Glutamatergic neuron (in vitro differentiated cells): Measurements from ENCODE around the gene NTM. TPM values are rescaled to one million over a fixed set of nuclear protein-coding genes. Genes with fewer than 3 reads are reported as not detected.
"Not testable (repeated sequence)": the region's sequence is repeated elsewhere in the genome, so short reads cannot be mapped to it uniquely, and the experiment has no call there.

ENCODE experiments used
- DNase-seq: peaks from one replicate; pipeline ENCODE4 v3.0.0; 2022
- H3K27ac Mint-ChIP-seq: one replicate; pipeline ENCODE4 v1.8.0; 2020; ENCODE audit warnings: mild to moderate bottlenecking, mixed read lengths, inconsistent platforms; ENCODE audit not compliant: unreplicated experiment
- H3K27me3 Mint-ChIP-seq: one replicate; pipeline ENCODE4 v1.8.0; 2020; ENCODE audit warnings: mild to moderate bottlenecking, moderate library complexity, mixed read lengths, inconsistent platforms; ENCODE audit not compliant: unreplicated experiment
- H3K36me3 Mint-ChIP-seq: one replicate; pipeline ENCODE4 v1.8.0; 2020; ENCODE audit warnings: mild to moderate bottlenecking, mixed read lengths, inconsistent platforms; ENCODE audit not compliant: unreplicated experiment
- H3K4me1 Mint-ChIP-seq: one replicate; pipeline ENCODE4 v1.8.0; 2020; ENCODE audit warnings: mild to moderate bottlenecking, low read depth, mixed read lengths, inconsistent platforms; ENCODE audit not compliant: unreplicated experiment
- H3K4me3 Mint-ChIP-seq: one replicate; pipeline ENCODE4 v1.8.0; 2020; ENCODE audit warnings: mild to moderate bottlenecking, mixed read lengths, inconsistent platforms; ENCODE audit not compliant: unreplicated experiment
- H3K9me3 Mint-ChIP-seq: one replicate; pipeline ENCODE4 v1.8.0; 2020; ENCODE audit warnings: mild to moderate bottlenecking, moderate library complexity, mixed read lengths, inconsistent platforms; ENCODE audit not compliant: unreplicated experiment
- total RNA-seq: library from RNA; stranded (reverse); fragmentation: NEBNext Ultra II Directional; extraction: Animal tissue kit (Norgen Biotek cat#: 25700); gene quantifications from one replicate; pipeline ENCODE4 v1.2.1, GENCODE V29; 2021; ENCODE audit not compliant: unreplicated experiment
- TF ChIP-seq, protein P1 (sequence below): fragments of 200-600 bp; sonication (generic); IDR thresholded peaks from one replicate; pipeline ENCODE4 v1.5.0; 2021; ENCODE audit not compliant: partially characterized antibody, unreplicated experiment

Gene NTM
- total RNA-seq, 1 donor from 2014 or later, result 1.2 TPM

DNA sequence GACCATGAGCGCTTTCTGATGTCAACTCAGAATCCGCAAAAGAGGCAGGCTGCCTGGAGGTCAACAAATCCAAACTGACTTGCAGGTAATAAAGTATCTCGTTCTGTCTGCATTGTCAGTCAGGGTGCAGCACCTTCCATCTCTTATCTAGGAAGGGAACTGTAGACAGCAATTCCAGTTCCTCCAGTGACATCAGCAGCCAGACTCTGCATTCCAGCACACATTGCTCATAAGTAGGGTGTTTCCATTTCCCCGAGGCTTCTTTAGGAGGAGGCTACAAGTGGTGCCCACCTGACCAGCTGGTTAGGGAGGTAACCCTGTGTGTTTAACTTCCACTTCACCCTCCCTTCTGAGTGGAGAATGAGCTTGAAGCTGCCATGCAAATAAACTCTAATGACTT is 53.3 kb downstream of the NTM start:
- TF ChIP-seq, protein P1, sequence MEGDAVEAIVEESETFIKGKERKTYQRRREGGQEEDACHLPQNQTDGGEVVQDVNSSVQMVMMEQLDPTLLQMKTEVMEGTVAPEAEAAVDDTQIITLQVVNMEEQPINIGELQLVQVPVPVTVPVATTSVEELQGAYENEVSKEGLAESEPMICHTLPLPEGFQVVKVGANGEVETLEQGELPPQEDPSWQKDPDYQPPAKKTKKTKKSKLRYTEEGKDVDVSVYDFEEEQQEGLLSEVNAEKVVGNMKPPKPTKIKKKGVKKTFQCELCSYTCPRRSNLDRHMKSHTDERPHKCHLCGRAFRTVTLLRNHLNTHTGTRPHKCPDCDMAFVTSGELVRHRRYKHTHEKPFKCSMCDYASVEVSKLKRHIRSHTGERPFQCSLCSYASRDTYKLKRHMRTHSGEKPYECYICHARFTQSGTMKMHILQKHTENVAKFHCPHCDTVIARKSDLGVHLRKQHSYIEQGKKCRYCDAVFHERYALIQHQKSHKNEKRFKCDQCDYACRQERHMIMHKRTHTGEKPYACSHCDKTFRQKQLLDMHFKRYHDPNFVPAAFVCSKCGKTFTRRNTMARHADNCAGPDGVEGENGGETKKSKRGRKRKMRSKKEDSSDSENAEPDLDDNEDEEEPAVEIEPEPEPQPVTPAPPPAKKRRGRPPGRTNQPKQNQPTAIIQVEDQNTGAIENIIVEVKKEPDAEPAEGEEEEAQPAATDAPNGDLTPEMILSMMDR, result no peak
- H3K9me3 Mint-ChIP-seq, result peaks cover 3% of the 10 kb centered on the region
- H3K4me3 Mint-ChIP-seq, result no peak overlapping the region
- H3K36me3 Mint-ChIP-seq, result no peaks in the 10 kb centered on the region
- H3K27ac Mint-ChIP-seq, result no peak overlapping the region
- no peaks in the 10 kb centered on the region for H3K4me1 Mint-ChIP-seq
- no peak for DNase-seq
- H3K27me3 Mint-ChIP-seq, result peaks cover 7% of the 10 kb centered on the region

DNA sequence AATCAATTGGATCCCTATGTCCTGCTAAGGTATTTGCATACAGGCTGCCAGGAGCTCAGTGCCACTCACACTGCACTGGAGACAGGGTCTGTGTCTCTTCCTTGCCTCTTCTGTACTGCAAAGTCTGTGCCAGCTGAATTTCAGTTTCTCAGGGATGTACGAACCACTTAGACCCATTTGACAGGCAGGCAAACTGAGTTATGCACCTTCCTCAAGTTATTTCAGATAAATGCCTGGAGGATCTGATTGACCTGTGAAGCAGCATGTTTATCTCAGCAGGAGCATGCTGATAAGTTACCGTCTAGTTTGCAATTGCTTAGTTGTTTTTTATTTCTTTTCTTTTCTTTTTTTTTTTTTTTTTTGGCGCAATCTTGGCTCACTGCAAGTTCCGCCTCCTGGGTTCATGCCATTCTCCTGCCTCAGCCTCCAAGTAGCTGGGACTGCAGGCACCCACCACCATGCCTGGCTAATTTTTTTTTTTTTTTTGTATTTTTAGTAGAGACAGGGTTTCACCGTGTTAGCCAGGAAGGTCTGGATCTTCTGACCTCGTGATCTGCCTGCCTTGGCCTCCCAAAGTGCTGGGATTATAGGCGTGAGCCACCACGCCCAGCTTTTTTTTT is 54.0 kb downstream of the NTM start:
- not testable (repeated sequence) for H3K27ac Mint-ChIP-seq, H3K27me3 Mint-ChIP-seq, H3K36me3 Mint-ChIP-seq, H3K9me3 Mint-ChIP-seq, H3K4me3 Mint-ChIP-seq, DNase-seq, H3K4me1 Mint-ChIP-seq

DNA sequence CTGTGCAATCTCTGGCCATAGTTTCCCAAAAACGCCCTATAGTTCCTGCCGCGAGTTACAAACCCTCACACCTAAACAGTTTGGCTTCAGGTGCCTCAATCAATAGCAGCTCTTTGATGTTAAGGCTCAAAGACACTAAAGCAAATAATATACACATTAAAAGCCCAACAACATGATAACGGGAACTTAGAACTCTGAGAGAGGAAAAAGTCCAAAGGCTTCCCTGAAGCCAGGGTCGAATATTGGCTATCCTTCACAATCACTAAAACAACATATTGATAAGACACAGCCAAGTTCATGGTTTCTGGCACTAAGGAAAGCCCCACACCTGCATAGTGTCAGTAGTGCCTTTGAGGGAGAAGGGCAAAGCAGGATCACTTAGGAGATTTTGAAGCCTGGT is 54.9 kb downstream of the NTM start:
- Mint-ChIP-seq H3K36me3 (no peaks in the 10 kb centered on the region), H3K27me3 (peaks cover 4% of the 10 kb centered on the region)

DNA sequence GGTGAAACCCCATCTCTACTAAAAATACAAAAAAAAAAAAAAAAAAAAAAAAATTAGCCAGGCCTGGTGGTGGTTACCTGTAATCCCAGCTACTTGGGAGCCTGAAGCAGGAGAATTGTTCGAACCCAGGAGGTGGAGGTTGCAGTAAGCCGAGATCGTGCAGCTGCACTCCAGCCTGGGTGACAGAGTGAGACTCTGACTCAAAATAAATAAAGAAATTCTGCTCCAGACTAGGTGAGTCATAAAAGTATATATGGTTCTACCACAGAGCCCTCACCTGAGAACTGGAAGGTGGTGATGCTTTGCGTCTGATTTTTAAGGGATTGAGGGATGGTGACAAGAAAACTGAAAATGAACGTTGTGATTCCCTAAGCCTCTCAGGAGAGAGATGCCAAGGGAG is 58.4 kb downstream of the NTM start:
- Mint-ChIP-seq H3K4me3 (no peak overlapping the region), H3K27me3 (no peaks in the 10 kb centered on the region), H3K36me3 (no peaks in the 10 kb centered on the region), H3K9me3 (peaks cover 3% of the 10 kb centered on the region), H3K27ac (no peak overlapping the region), H3K4me1 (no peaks in the 10 kb centered on the region)
- no peak for DNase-seq
- TF ChIP-seq, protein P1, result no peak

More for the DNA sequence above, 54.9 kb downstream of the NTM start:
- TF ChIP-seq, protein P1, result no peak
- Mint-ChIP-seq H3K27ac (no peak overlapping the region), H3K9me3 (peaks cover 3% of the 10 kb centered on the region), H3K4me1 (no peaks in the 10 kb centered on the region), H3K4me3 (no peak overlapping the region)
- no peak for DNase-seq

DNA sequence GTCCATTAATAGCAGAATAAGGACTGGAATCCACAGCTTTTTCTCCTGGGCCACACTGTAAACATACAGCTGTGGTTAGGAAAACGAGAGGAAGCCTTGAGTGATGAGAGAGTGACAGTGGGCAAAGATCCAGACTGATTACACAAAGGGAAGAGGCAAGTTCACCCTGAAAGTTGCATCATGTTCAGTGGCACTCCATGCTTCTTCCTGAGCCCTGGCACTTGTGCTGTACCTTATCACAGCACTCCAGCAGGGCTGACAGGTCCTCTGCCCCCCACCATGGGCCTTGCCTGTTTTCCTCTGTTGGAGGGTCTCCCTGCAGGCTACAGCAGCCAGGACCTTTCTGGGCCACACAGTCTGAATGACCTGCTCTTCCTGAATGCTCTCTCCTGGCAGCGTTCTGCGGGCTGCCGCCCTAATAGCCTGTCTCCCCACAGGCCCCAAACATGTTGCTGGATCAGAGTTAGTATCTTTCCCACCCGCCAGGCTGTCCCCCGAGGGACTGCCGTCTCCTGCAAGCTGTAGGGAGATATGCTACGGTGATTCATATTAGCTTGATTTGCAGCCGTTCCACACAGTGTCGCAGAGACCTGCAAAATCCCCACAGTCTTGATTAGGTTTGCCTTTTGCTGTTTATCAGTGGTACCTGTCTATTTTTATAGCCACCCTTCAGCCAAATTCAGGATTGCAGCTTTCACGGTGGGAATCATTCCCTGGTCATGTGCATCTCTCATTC is 60.2 kb downstream of the NTM start:
- DNase-seq, result no peak
- peaks cover 3% of the 10 kb centered on the region for H3K9me3 Mint-ChIP-seq
- no peaks in the 10 kb centered on the region for H3K27me3 Mint-ChIP-seq
- no peaks in the 10 kb centered on the region for H3K4me1 Mint-ChIP-seq
- H3K36me3 Mint-ChIP-seq, result no peaks in the 10 kb centered on the region
- no peak overlapping the region for H3K4me3 Mint-ChIP-seq
- TF ChIP-seq, protein P1, result no peak
- no peak overlapping the region for H3K27ac Mint-ChIP-seq
